Neural progenitor cell (in vitro differentiated cells): Measurements from ENCODE around the gene ADAMTSL2. TPM values are rescaled to one million over a fixed set of nuclear protein-coding genes. Genes with fewer than 3 reads are reported as not detected.

Experiments
- DNase-seq: peaks from one replicate; pipeline ENCODE4 v3.0.0-alpha.2; 2016; ENCODE audit warnings: low spot score
- H2AFZ ChIP-seq: fragments of 200-600 bp; sonication (generic); replicated peaks from 2 replicates; pipeline ENCODE4 v1.6.1; 2016; ENCODE audit warnings: antibody characterized with exemption
- H3F3A ChIP-seq: fragments of 200-600 bp; sonication (generic); 2 replicates; pipeline ENCODE4 v1.6.1; 2016; ENCODE audit warnings: antibody characterized with exemption, low read depth
- H3K27ac ChIP-seq: fragments of 200-600 bp; sonication (generic); 2 replicates; pipeline ENCODE4 v1.5.1; 2016; ENCODE audit warnings: mild to moderate bottlenecking
- H3K27me3 ChIP-seq: fragments of 200-600 bp; sonication (generic); 2 replicates; pipeline ENCODE4 v1.6.1; 2016; ENCODE audit warnings: mild to moderate bottlenecking, moderate library complexity
- H3K36me3 ChIP-seq: fragments of 200-600 bp; sonication (generic); 2 replicates; pipeline ENCODE4 v1.5.1; 2016
- H3K4me1 ChIP-seq: fragments of 200-600 bp; sonication (generic); 2 replicates; pipeline ENCODE4 v1.6.1; 2016; ENCODE audit warnings: mixed run types
- H3K4me2 ChIP-seq: fragments of 200-600 bp; sonication (generic); 2 replicates; pipeline ENCODE4 v1.6.1; 2016
- H3K4me3 ChIP-seq: fragments of 200-600 bp; sonication (generic); 2 replicates; pipeline ENCODE4 v1.5.1; 2016
- H3K79me2 ChIP-seq: fragments of 200-600 bp; sonication (generic); 2 replicates; pipeline ENCODE4 v1.6.1; 2016; ENCODE audit warnings: low read depth
- H3K9ac ChIP-seq: fragments of 200-600 bp; sonication (generic); 2 replicates; pipeline ENCODE4 v1.6.1; 2016
- H3K9me3 ChIP-seq: fragments of 200-600 bp; sonication (generic); 2 replicates; pipeline ENCODE4 v1.5.1; 2016; ENCODE audit warnings: low read depth
- H4K20me1 ChIP-seq: fragments of 200-600 bp; sonication (generic); 2 replicates; pipeline ENCODE4 v1.6.1; 2016; ENCODE audit warnings: low read depth
- H3K27ac Mint-ChIP-seq: 3 replicates; pipeline ENCODE4 v1.8.0; 2021; ENCODE audit warnings: mixed read lengths
- H3K27me3 Mint-ChIP-seq: 2 replicates; pipeline ENCODE4 v1.8.0; 2022; ENCODE audit warnings: low read depth, mild to moderate bottlenecking, inconsistent platforms, moderate library complexity, mixed read lengths; ENCODE audit not compliant: insufficient read depth
- H3K36me3 Mint-ChIP-seq: 3 replicates; pipeline ENCODE4 v1.8.0; 2021; ENCODE audit warnings: mixed read lengths
- H3K4me1 Mint-ChIP-seq: 3 replicates; pipeline ENCODE4 v1.8.0; 2021; ENCODE audit warnings: mixed read lengths
- H3K4me3 Mint-ChIP-seq: 3 replicates; pipeline ENCODE4 v1.8.0; 2021; ENCODE audit warnings: mild to moderate bottlenecking, moderate library complexity, mixed read lengths
- H3K9me3 Mint-ChIP-seq: 3 replicates; pipeline ENCODE4 v1.8.0; 2020; ENCODE audit warnings: mixed read lengths
- CTCF ChIP-seq: fragments of 200-600 bp; sonication (generic); IDR thresholded peaks from 2 replicates; pipeline ENCODE4 v1.5.1; 2017; ENCODE audit warnings: antibody characterized with exemption, mild to moderate bottlenecking
- EZH2 ChIP-seq: fragments of 200-600 bp; sonication (generic); IDR thresholded peaks from 2 replicates; pipeline ENCODE4 v1.6.1; 2017; ENCODE audit warnings: antibody characterized with exemption, mild to moderate bottlenecking, moderate library complexity
- EZH2phosphoT487 ChIP-seq: fragments of 200-600 bp; sonication (generic); IDR thresholded peaks from 2 replicates; pipeline ENCODE4 v1.6.1; 2017; ENCODE audit warnings: antibody characterized with exemption
- total RNA-seq: library from RNA; depleted of rRNA; stranded (reverse); fragments of >200 nt; gene quantifications from 2 replicates; pipeline ENCODE4 v1.2.3, GENCODE V29; 2015; ENCODE audit warnings: low replicate concordance

ADAMTSL2 gene
- total RNA-seq, 1 donor from 2014 or later = 0.30 TPM

- H3K27me3 Mint-ChIP-seq = peaks cover 12% of the 10 kb centered on the region
- Histone ChIP-seq H4K20me1 (no peaks in the 10 kb centered on the region), H3K4me3 (no peak overlapping the region), H3K79me2 (no peaks in the 10 kb centered on the region), H3K27me3 (no peaks in the 10 kb centered on the region), H3K9ac (no peak overlapping the region), H2AFZ (no peak overlapping the region), H3K27ac (no peak overlapping the region), H3F3A (peaks cover 8% of the 10 kb centered on the region), H3K36me3 (no peaks in the 10 kb centered on the region), H3K4me1 (peaks cover 42% of the 10 kb centered on the region), H3K4me2 (no peak overlapping the region), H3K9me3 (no peaks in the 10 kb centered on the region)
- no peak for DNase-seq
- H3K4me3 Mint-ChIP-seq = peak overlapping the region; percentile 21
- H3K9me3 Mint-ChIP-seq = peaks cover under 1% of the 10 kb centered on the region
- H3K27ac Mint-ChIP-seq = peak overlapping the region; percentile 38
- H3K36me3 Mint-ChIP-seq = no peaks in the 10 kb centered on the region
- TF ChIP-seq EZH2 = no peak
- no peak for TF ChIP-seq EZH2phosphoT487
- TF ChIP-seq CTCF = no peak
- peaks cover 64% of the 10 kb centered on the region for H3K4me1 Mint-ChIP-seq
Measured at GRCh38 chr9:133581513-133582343, 47.2 kb downstream of the ADAMTSL2 start.

- H3K4me3 Mint-ChIP-seq = no peak overlapping the region
- Histone ChIP-seq H3K27ac (no peak overlapping the region), H3F3A (peaks cover 8% of the 10 kb centered on the region), H4K20me1 (no peaks in the 10 kb centered on the region), H3K9ac (no peak overlapping the region), H3K4me1 (peaks cover 34% of the 10 kb centered on the region), H3K27me3 (no peaks in the 10 kb centered on the region), H3K4me2 (no peak overlapping the region), H3K9me3 (no peaks in the 10 kb centered on the region), H2AFZ (no peak overlapping the region), H3K79me2 (no peaks in the 10 kb centered on the region), H3K36me3 (no peaks in the 10 kb centered on the region), H3K4me3 (no peak overlapping the region)
- H3K27ac Mint-ChIP-seq = no peak overlapping the region
- peaks cover 16% of the 10 kb centered on the region for H3K27me3 Mint-ChIP-seq
- peaks cover 58% of the 10 kb centered on the region for H3K4me1 Mint-ChIP-seq
- peaks cover 5% of the 10 kb centered on the region for H3K9me3 Mint-ChIP-seq
- no peaks in the 10 kb centered on the region for H3K36me3 Mint-ChIP-seq
- no peak for DNase-seq
- no peak for TF ChIP-seq EZH2
Measured at GRCh38 chr9:133582501-133583045, 48.1 kb downstream of the ADAMTSL2 start.

GRCh38 chr9:133583111-133583510, 48.6 kb downstream of the ADAMTSL2 start:
- Histone ChIP-seq H3K36me3 (no peaks in the 10 kb centered on the region), H3K79me2 (no peaks in the 10 kb centered on the region), H3K4me1 (peaks cover 34% of the 10 kb centered on the region), H3K27ac (no peak overlapping the region), H2AFZ (no peak overlapping the region), H3K9me3 (no peaks in the 10 kb centered on the region), H3K9ac (no peak overlapping the region), H4K20me1 (no peaks in the 10 kb centered on the region), H3K4me2 (no peak overlapping the region), H3F3A (peaks cover 8% of the 10 kb centered on the region), H3K27me3 (no peaks in the 10 kb centered on the region), H3K4me3 (no peak overlapping the region)
- Mint-ChIP-seq H3K4me3 (no peak overlapping the region), H3K4me1 (peaks cover 56% of the 10 kb centered on the region), H3K27ac (no peak overlapping the region), H3K27me3 (peaks cover 16% of the 10 kb centered on the region), H3K36me3 (no peaks in the 10 kb centered on the region), H3K9me3 (peaks cover 5% of the 10 kb centered on the region)
- DNase-seq = no peak
- no peak for TF ChIP-seq EZH2
- TF ChIP-seq CTCF = no peak
- no peak for TF ChIP-seq EZH2phosphoT487

- Mint-ChIP-seq H3K27ac (no peak overlapping the region), H3K27me3 (peaks cover 17% of the 10 kb centered on the region), H3K4me3 (peak overlapping the region; percentile 46), H3K36me3 (peaks cover 3% of the 10 kb centered on the region), H3K4me1 (peaks cover 52% of the 10 kb centered on the region), H3K9me3 (peaks cover 10% of the 10 kb centered on the region)
- H3K9ac ChIP-seq = no peak overlapping the region
- H3K4me3 ChIP-seq = no peak overlapping the region
- no peaks in the 10 kb centered on the region for H4K20me1 ChIP-seq
- peaks cover 34% of the 10 kb centered on the region for H3K4me1 ChIP-seq
- no peak overlapping the region for H3K27ac ChIP-seq
- H3K27me3 ChIP-seq = no peaks in the 10 kb centered on the region
- no peaks in the 10 kb centered on the region for H3K9me3 ChIP-seq
- H3K79me2 ChIP-seq = no peaks in the 10 kb centered on the region
- H3K4me2 ChIP-seq = no peak overlapping the region
- no peak for TF ChIP-seq CTCF
- TF ChIP-seq EZH2 = no peak
- TF ChIP-seq EZH2phosphoT487 = no peak
- DNase-seq = no peak
- H3F3A ChIP-seq = peaks cover 8% of the 10 kb centered on the region
- no peak overlapping the region for H2AFZ ChIP-seq
- no peaks in the 10 kb centered on the region for H3K36me3 ChIP-seq
Measured at GRCh38 chr9:133583586-133583985, 49.1 kb downstream of the ADAMTSL2 start.
